Gastrocnemius medialis (tissue), 4 donors: ENCODE data around the gene HSP90AB1.

Experiments used
- CTCF ChIP-seq, 5 experiments: fragments of 450-650 bp in 3 of 5; fragments of 200-600 bp in 2 of 5; sonication (generic) in 2 of 5; IDR thresholded peaks in 4 of 5; conservative IDR thresholded peaks in 1 of 5; 1 replicate in 4 of 5; 2 replicates in 1 of 5; pipeline ENCODE4 v1.5.1; 2016 to 2019; ENCODE audit warnings: antibody characterized with exemption in 5 of 5, mild to moderate bottlenecking in 3 of 5, moderate library complexity in 3 of 5
- POLR2A ChIP-seq, 2 donors: fragments of 450-650 bp; IDR thresholded peaks; one replicate each; pipeline ENCODE4 v1.6.1; 2017; ENCODE audit warnings: antibody characterized with exemption in 2 of 2, mild to moderate bottlenecking in 2 of 2, moderate library complexity in 2 of 2

GRCh38 chr6:44268095-44268628, 21.3 kb downstream of the HSP90AB1 start:
- TF ChIP-seq CTCF (IDR thresholded peaks at IDR 0.05 in 4 of 5, conservative IDR thresholded peaks at IDR 0.05 in 1 of 5) = peak; percentile 62 to 84 (median 83)
- TF ChIP-seq POLR2A (IDR thresholded peaks at IDR 0.05) = no peak
